DOHH2 (cell line): ENCODE measurements around the gene VIT.

Experiments used
- H3F3A ChIP-seq: fragments of 200-600 bp; sonication (generic), shearing (Covaris generic); 2 replicates; pipeline ENCODE4 v1.6.0; 2016; ENCODE audit warnings: antibody characterized with exemption, mild to moderate bottlenecking; ENCODE audit not compliant: control insufficient read depth, insufficient read depth
- H3K27ac ChIP-seq: fragments of 200-600 bp; sonication (generic); 2 replicates; pipeline ENCODE4 v1.5.1; 2014; ENCODE audit warnings: low read depth, mild to moderate bottlenecking, low read length, moderate library complexity
- H3K27me3 ChIP-seq: fragments of 200-600 bp; sonication (generic); 2 replicates; pipeline ENCODE4 v1.6.1; 2014; ENCODE audit warnings: mild to moderate bottlenecking, low read length, mixed read lengths; ENCODE audit not compliant: control insufficient read depth
- H3K36me3 ChIP-seq: fragments of 200-600 bp; sonication (generic); 2 replicates; pipeline ENCODE4 v1.6.1; 2014; ENCODE audit warnings: mild to moderate bottlenecking, low read length, moderate library complexity, mixed read lengths; ENCODE audit not compliant: control insufficient read depth
- H3K4me1 ChIP-seq: fragments of 200-600 bp; sonication (generic); 2 replicates; pipeline ENCODE4 v1.6.1; 2014; ENCODE audit warnings: mild to moderate bottlenecking, low read length, mixed read lengths; ENCODE audit not compliant: control insufficient read depth
- H3K4me2 ChIP-seq: fragments of 200-600 bp; sonication (generic); 2 replicates; pipeline ENCODE4 v1.6.0; 2014; ENCODE audit warnings: mild to moderate bottlenecking, low read length, moderate library complexity
- H3K4me3 ChIP-seq: fragments of 200-600 bp; sonication (generic); 2 replicates; pipeline ENCODE4 v1.5.1; 2014; ENCODE audit warnings: mild to moderate bottlenecking, low read length, mixed read lengths
- H3K79me2 ChIP-seq: fragments of 200-600 bp; sonication (generic); 2 replicates; pipeline ENCODE4 v1.6.1; 2014; ENCODE audit warnings: mild to moderate bottlenecking, low read length, mixed read lengths; ENCODE audit not compliant: control insufficient read depth
- H3K9me2 ChIP-seq: fragments of 200-600 bp; sonication (generic); replicated peaks from 2 replicates; pipeline ENCODE4 v1.6.1; 2014; ENCODE audit warnings: mild to moderate bottlenecking, low read length, mixed read lengths; ENCODE audit not compliant: control insufficient read depth
- H3K9me3 ChIP-seq: fragments of 200-600 bp; sonication (generic); 2 replicates; pipeline ENCODE4 v1.6.1; 2014; ENCODE audit warnings: antibody characterized with exemption, low read length, mixed read lengths; ENCODE audit not compliant: control insufficient read depth, insufficient read depth
- H4K20me1 ChIP-seq: fragments of 200-600 bp; sonication (generic); 2 replicates; pipeline ENCODE4 v1.6.0; 2014; ENCODE audit warnings: low read depth, mild to moderate bottlenecking, antibody characterized with exemption, low read length, moderate library complexity; ENCODE audit not compliant: control insufficient read depth, insufficient read depth
- CTCF ChIP-seq: fragments of 200-600 bp; sonication (generic); IDR thresholded peaks from one replicate; pipeline ENCODE4 v1.5.1; 2014; ENCODE audit warnings: antibody characterized with exemption, mild to moderate bottlenecking, low read depth, low read length; ENCODE audit not compliant: poor library complexity, severe bottlenecking
- EZH2phosphoT487 ChIP-seq: fragments of 200-600 bp; sonication (generic); IDR thresholded peaks from 2 replicates; pipeline ENCODE4 v1.6.1; 2017; ENCODE audit warnings: borderline replicate concordance, mild to moderate bottlenecking, antibody characterized with exemption, low read length, moderate library complexity, mixed read lengths

The VIT gene

GRCh38 chr2:36811071-36811470, 114.6 kb downstream of the VIT start:
- H3F3A ChIP-seq = no peaks in the 10 kb centered on the region
- H4K20me1 ChIP-seq = no peaks in the 10 kb centered on the region
- TF ChIP-seq CTCF (no peak), EZH2phosphoT487 (no peak)
- H3K9me2 ChIP-seq = no peaks in the 10 kb centered on the region
- H3K4me1 ChIP-seq = no peaks in the 10 kb centered on the region
- no peak overlapping the region for H3K4me3 ChIP-seq
- H3K27ac ChIP-seq = no peak overlapping the region
- H3K9me3 ChIP-seq = no peaks in the 10 kb centered on the region
- H3K36me3 ChIP-seq = no peaks in the 10 kb centered on the region
- H3K4me2 ChIP-seq = no peak overlapping the region
- H3K79me2 ChIP-seq = no peaks in the 10 kb centered on the region
- H3K27me3 ChIP-seq = no peaks in the 10 kb centered on the region

GRCh38 chr2:36812196-36812595, 115.7 kb downstream of the VIT start:
- Histone ChIP-seq H4K20me1 (no peaks in the 10 kb centered on the region), H3K27me3 (no peaks in the 10 kb centered on the region), H3K36me3 (no peaks in the 10 kb centered on the region), H3K27ac (no peak overlapping the region), H3K79me2 (no peaks in the 10 kb centered on the region), H3K9me2 (no peaks in the 10 kb centered on the region), H3K4me2 (no peak overlapping the region), H3K4me3 (no peak overlapping the region), H3K4me1 (no peaks in the 10 kb centered on the region), H3K9me3 (no peaks in the 10 kb centered on the region), H3F3A (no peaks in the 10 kb centered on the region)
- TF ChIP-seq CTCF = peak; percentile 45
- TF ChIP-seq EZH2phosphoT487 = no peak

- Histone ChIP-seq H3K79me2 (no peaks in the 10 kb centered on the region), H4K20me1 (no peaks in the 10 kb centered on the region), H3K27ac (no peak overlapping the region), H3K9me2 (no peaks in the 10 kb centered on the region), H3K36me3 (no peaks in the 10 kb centered on the region), H3K9me3 (no peaks in the 10 kb centered on the region), H3K4me2 (no peak overlapping the region), H3F3A (no peaks in the 10 kb centered on the region), H3K4me3 (no peak overlapping the region), H3K4me1 (no peaks in the 10 kb centered on the region), H3K27me3 (peaks cover 4% of the 10 kb centered on the region; the same call in 1 of the 2 replicates)
- no peak for TF ChIP-seq EZH2phosphoT487
- TF ChIP-seq CTCF = no peak
Measured at GRCh38 chr2:36818542-36818941, 122.0 kb downstream of the VIT start.
